GM06990 (cell line): ENCODE data around the gene PPA2.
"Not testable (repeated sequence)": the region's sequence is repeated elsewhere in the genome, so short reads cannot be mapped to it uniquely, and the experiment has no call there.

Experiments used
- DNase-seq: peaks from one replicate; pipeline ENCODE4 v3.0.0-alpha.2; 2011; ENCODE audit not compliant: insufficient read length; ENCODE audit errors: extremely low read depth
- H3K27me3 ChIP-seq: replicated peaks from 2 replicates; pipeline ENCODE4 v1.6.0; 2011; ENCODE audit warnings: low read length; ENCODE audit not compliant: control insufficient read depth, insufficient read depth
- H3K36me3 ChIP-seq: 2 replicates; pipeline ENCODE4 v1.5.1; 2011; ENCODE audit warnings: low read length; ENCODE audit not compliant: control insufficient read depth, insufficient read depth
- H3K4me3 ChIP-seq: replicated peaks from 2 replicates; pipeline ENCODE4 v1.5.1; 2011; ENCODE audit warnings: low read depth, mild to moderate bottlenecking, control low read depth, low read length
- TF ChIP-seq, protein P1 (sequence below): IDR thresholded peaks from 2 replicates; pipeline ENCODE4 v1.5.1; 2011; ENCODE audit warnings: low read length, control low read depth, mild to moderate bottlenecking, inconsistent platforms; ENCODE audit not compliant: insufficient read depth, poor library complexity, severe bottlenecking

PPA2 gene

DNA sequence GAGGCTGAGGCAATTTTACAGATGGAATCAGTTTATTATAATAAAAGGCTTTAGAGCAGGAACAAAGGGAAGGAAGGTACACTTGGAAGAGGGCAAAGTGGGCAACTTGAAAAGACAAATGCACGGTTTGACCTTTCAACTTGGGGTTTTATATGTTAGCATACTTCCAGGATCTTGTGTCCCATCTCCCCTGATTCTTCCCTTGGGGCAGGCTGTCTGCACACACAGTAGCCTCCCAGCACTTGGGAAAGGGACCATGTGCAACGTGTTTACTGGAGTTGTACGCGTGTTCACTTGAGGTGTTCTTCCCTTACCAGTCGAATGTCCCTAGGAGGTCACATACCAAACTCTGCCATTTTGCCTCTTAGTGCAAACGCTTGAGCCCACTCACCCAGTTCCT lies 7.3 kb downstream of the PPA2 start:
- DNase-seq, result no peak
- peaks cover 6% of the 10 kb centered on the region for H3K36me3 ChIP-seq
- H3K27me3 ChIP-seq, result no peaks in the 10 kb centered on the region
- TF ChIP-seq, protein P1, sequence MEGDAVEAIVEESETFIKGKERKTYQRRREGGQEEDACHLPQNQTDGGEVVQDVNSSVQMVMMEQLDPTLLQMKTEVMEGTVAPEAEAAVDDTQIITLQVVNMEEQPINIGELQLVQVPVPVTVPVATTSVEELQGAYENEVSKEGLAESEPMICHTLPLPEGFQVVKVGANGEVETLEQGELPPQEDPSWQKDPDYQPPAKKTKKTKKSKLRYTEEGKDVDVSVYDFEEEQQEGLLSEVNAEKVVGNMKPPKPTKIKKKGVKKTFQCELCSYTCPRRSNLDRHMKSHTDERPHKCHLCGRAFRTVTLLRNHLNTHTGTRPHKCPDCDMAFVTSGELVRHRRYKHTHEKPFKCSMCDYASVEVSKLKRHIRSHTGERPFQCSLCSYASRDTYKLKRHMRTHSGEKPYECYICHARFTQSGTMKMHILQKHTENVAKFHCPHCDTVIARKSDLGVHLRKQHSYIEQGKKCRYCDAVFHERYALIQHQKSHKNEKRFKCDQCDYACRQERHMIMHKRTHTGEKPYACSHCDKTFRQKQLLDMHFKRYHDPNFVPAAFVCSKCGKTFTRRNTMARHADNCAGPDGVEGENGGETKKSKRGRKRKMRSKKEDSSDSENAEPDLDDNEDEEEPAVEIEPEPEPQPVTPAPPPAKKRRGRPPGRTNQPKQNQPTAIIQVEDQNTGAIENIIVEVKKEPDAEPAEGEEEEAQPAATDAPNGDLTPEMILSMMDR, result no peak
- no peak overlapping the region for H3K4me3 ChIP-seq

DNA sequence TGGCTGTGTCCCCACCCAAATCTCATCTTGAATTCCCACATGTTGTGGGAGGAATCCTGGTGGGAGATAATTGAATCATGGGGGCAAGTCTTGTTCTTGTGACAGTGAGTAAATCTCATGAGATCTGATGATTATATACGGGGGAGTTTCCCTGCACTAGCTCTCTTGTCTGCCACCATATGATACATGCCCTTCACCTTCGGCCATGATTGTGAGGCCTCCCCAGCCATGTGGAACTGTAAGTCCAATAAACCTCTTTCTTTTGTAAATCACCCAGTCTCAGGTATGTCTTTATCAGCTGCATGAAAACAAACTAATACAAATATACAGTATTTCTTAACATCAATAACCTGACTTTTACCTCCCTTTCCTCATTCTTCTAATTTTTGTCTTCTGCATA lies 9.3 kb downstream of the PPA2 start:
- not testable (repeated sequence) for H3K4me3 ChIP-seq, H3K36me3 ChIP-seq

DNA sequence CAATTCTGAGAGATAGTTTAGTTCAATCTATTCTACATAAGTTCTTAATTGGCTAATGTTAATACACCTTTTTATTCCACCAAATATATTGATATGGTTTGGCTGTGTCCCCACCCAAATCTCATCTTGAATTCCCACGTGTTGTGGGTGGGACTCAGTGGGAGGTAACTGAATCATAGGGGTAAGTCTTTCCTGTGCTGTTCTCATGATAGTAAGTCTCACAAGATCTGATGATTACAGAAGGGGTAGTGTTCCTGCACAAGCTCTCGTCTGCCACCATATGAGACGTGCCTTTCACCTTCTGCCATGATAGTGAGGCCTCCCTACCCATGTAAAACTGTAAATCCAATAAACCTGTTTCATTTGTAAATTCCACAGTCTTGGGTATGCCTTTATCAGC lies 11.3 kb downstream of the PPA2 start:
- Histone ChIP-seq H3K4me3 (no peak overlapping the region), H3K27me3 (no peaks in the 10 kb centered on the region), H3K36me3 (peaks cover 6% of the 10 kb centered on the region)
- no peak for DNase-seq
- TF ChIP-seq, protein P1, result no peak

More for the DNA sequence above, 9.3 kb downstream of the PPA2 start:
- not testable (repeated sequence) for H3K27me3 ChIP-seq, DNase-seq

DNA sequence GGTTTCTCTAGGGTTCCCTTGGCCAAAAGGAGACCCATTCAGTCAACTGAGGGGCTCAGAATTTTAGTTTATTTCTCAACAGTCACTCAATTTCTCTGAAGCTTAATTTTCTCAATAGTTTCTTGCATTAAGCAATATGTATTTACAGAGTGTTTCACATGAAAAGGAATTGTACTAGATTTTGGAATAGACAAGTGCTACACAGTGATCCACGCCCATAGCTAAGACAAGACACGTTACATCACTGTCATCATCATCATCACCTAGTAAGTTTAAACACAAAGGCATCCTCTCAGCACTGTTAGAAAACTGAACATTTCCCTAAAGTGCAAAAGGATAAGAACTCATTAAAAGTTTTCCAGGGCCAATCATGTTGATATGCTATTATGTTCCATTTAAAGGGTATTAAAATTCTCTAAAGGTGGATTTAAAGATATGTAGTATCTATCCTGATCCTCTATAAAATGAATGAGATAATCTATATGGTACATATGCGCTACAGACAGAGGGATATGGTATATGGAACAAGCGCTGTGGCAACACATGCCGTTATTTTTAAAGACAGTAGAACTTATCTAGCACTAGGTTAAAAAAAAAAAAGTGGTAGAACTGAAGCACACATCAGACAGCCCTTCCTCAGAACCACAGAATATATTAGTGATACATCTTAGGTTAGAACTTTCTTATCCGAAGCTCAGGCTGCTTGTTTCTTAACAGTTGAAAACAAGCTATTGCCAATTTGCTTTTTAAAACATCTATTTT lies 12.1 kb downstream of the PPA2 start:
- Histone ChIP-seq H3K27me3 (no peaks in the 10 kb centered on the region), H3K4me3 (no peak overlapping the region), H3K36me3 (peaks cover 3% of the 10 kb centered on the region)
- DNase-seq, result no peak
- TF ChIP-seq, protein P1, result no peak

DNA sequence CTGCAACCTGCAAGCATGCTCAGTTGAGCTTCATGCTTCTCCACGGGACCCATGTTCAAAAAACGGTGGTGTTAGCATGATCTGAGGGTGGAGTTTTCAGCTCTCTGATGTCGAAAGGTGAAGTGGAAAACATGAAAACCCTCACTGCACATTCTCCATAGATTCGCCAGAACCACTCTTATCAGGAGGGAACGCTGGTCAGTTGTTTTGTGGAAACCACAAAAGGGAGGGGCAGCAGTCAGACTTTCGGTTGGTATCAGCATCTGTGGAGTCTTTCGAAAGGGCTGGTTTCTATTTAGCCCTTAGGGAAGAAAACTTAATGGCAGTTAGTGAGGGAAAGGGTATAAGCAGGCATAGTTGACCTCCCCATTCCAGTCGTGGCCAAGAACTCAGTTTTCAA lies 12.6 kb downstream of the PPA2 start:
- TF ChIP-seq, protein P1, result no peak
- H3K27me3 ChIP-seq, result no peaks in the 10 kb centered on the region
- H3K4me3 ChIP-seq, result no peak overlapping the region
- DNase-seq, result no peak
- no peaks in the 10 kb centered on the region; the same call in 1 of the 2 replicates for H3K36me3 ChIP-seq

DNA sequence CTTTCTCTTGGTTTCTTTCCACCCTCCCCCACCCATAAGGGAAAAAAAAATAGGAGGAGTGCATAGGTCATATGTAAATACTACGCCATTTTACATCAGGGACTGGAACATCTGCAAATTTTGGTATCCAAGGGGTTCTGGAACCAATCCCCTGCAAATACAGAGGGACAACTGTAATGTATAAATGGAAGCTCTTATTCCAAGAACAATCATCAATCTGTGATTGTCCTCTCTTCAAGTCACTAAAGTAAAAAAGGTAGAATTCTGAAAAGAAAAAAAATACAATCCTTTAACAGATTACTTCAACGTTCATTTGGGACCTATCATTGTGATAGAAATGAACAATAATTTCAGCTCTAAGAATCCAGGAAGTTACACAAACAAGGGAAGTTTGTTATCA lies 13.6 kb downstream of the PPA2 start:
- Histone ChIP-seq H3K27me3 (no peaks in the 10 kb centered on the region), H3K36me3 (peaks cover 1% of the 10 kb centered on the region), H3K4me3 (no peak overlapping the region)
- DNase-seq, result no peak
- TF ChIP-seq, protein P1, result no peak

DNA sequence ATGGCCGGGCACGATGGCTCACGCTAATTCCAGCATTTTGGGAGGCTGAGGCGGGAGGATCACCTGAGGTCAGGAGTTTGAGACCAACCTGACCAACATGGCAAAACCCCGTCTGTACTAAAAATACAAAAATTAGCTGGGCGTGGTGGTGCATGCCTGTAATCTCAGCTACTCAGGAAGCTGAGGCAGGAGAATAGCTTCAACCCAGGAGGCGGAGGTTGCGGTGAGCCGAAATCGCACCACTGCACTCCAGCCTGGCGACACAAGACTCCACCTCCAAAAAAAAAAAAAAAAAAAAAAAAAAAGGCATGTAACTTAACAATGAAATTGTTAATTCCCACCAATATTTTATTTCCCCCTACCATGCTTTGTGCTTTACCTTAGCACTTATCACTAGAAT lies 15.3 kb downstream of the PPA2 start:
- H3K4me3 ChIP-seq, H3K36me3 ChIP-seq, DNase-seq, H3K27me3 ChIP-seq: not testable (repeated sequence)
